ENCODE results near the gene TMEM144. TPM values are rescaled to one million over a fixed set of nuclear protein-coding genes. Genes with fewer than 3 reads are reported as not detected.
"Not testable (repeated sequence)": the region's sequence is repeated elsewhere in the genome, so short reads cannot be mapped to it uniquely, and the experiment has no call there.

Gene TMEM144
- total RNA-seq, 1 experiment from 2014 or later = 6.0 TPM

DNA sequence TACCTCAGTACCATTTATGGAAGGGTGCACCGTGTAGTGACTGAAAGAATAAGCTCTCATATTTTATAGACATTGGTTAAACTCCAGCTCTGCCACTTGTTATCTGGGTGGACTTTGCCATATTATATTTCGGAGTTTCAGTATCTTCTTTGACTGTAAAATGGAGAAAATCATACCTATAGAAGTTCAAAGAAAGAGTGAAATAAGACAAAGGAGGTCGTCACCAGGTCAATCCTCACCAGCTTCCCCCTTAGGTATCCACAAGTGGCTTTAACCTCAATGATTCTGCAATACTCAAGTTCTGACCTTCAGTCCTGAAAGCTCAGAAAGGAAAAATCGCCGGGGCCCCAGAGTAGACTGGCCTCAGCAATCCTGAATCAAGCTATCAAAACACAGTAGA, 64.3 kb downstream of the TMEM144 start:
- no peaks in the 10 kb centered on the region for H3K27me3 Mint-ChIP-seq (ENCODE audit: unreplicated experiment)
- intact Hi-C loops (cut with micrococcal nuclease; ENCODE audit: unreplicated experiment) = no loop called here
- TF ChIP-seq, protein P1, sequence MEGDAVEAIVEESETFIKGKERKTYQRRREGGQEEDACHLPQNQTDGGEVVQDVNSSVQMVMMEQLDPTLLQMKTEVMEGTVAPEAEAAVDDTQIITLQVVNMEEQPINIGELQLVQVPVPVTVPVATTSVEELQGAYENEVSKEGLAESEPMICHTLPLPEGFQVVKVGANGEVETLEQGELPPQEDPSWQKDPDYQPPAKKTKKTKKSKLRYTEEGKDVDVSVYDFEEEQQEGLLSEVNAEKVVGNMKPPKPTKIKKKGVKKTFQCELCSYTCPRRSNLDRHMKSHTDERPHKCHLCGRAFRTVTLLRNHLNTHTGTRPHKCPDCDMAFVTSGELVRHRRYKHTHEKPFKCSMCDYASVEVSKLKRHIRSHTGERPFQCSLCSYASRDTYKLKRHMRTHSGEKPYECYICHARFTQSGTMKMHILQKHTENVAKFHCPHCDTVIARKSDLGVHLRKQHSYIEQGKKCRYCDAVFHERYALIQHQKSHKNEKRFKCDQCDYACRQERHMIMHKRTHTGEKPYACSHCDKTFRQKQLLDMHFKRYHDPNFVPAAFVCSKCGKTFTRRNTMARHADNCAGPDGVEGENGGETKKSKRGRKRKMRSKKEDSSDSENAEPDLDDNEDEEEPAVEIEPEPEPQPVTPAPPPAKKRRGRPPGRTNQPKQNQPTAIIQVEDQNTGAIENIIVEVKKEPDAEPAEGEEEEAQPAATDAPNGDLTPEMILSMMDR (IDR thresholded peaks at IDR 0.05; ENCODE audit: unreplicated experiment) = no peak
- no peaks in the 10 kb centered on the region for H3K36me3 Mint-ChIP-seq (ENCODE audit: insufficient read depth, unreplicated experiment)
- CTCF ChIA-PET = no interaction called here
- H3K4me3 Mint-ChIP-seq (ENCODE audit: low read depth, unreplicated experiment) = no peak overlapping the region
- DNase-seq = no peak
- no TSS peak for BruUV-seq (replicated peaks)
- no peaks in the 10 kb centered on the region for H3K4me1 Mint-ChIP-seq (ENCODE audit: low read depth, unreplicated experiment)
- H3K27ac Mint-ChIP-seq (ENCODE audit: unreplicated experiment) = no peak overlapping the region
- H3K9me3 Mint-ChIP-seq (ENCODE audit: low read depth, unreplicated experiment) = no peaks in the 10 kb centered on the region

DNA sequence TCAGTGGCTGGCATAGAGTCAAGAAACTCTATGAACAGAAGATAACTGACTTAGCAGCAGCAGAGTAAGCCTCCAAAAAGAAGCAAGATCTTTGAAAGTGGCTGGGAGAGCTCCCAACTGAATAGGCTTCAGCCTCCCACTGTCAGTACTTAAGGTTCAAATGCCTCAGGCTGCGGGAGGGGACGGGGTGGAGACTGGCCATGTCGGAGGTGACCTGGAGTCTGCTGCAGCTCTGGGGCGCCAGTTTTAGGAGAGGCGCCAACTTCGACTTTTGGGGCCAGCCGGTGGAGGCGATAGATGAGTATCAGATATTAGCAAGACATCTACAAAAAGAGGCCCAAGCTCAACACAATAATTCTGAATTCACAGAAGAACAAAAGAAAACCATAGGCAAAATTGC, 67.3 kb downstream of the TMEM144 start:
- TF ChIP-seq, protein P1 (IDR thresholded peaks at IDR 0.05; ENCODE audit: unreplicated experiment) = no peak
- Mint-ChIP-seq H3K36me3 (ENCODE audit: insufficient read depth, unreplicated experiment) (no peaks in the 10 kb centered on the region), H3K27ac (ENCODE audit: unreplicated experiment) (no peak overlapping the region), H3K27me3 (ENCODE audit: unreplicated experiment) (no peaks in the 10 kb centered on the region), H3K4me3 (ENCODE audit: low read depth, unreplicated experiment) (no peak overlapping the region), H3K4me1 (ENCODE audit: low read depth, unreplicated experiment) (no peaks in the 10 kb centered on the region), H3K9me3 (ENCODE audit: low read depth, unreplicated experiment) (no peaks in the 10 kb centered on the region)
- intact Hi-C loops (cut with micrococcal nuclease; ENCODE audit: unreplicated experiment) = no loop called here
- BruUV-seq (replicated peaks) = no TSS peak
- DNase-seq = no peak
- CTCF ChIA-PET = no interaction called here

DNA sequence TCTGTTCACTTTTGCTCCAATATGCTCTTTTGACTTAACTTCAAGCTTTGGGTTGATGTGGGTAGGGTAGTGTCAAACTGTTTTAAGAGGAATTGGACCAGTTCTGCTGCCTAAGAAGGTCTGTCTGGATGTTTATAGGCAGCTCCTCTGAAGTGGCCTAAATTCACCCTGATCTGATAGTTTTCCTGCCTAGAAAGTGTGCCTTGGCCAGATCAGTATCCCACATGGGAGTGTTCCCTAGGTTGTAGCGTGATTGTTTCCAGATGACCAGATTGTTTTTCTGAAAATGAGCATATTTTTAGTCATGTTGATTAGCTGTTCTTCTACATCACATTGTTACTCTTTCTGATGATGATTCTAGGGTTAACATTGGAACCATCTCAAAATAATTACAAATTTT, 68.8 kb downstream of the TMEM144 start:
- H3K9me3 Mint-ChIP-seq (ENCODE audit: low read depth, unreplicated experiment); BruUV-seq (replicated peaks); H3K27ac Mint-ChIP-seq (ENCODE audit: unreplicated experiment); H3K4me1 Mint-ChIP-seq (ENCODE audit: low read depth, unreplicated experiment); CTCF ChIA-PET; H3K4me3 Mint-ChIP-seq (ENCODE audit: low read depth, unreplicated experiment); DNase-seq; intact Hi-C loops (cut with micrococcal nuclease; ENCODE audit: unreplicated experiment); H3K36me3 Mint-ChIP-seq (ENCODE audit: insufficient read depth, unreplicated experiment); H3K27me3 Mint-ChIP-seq (ENCODE audit: unreplicated experiment): not testable (repeated sequence)

DNA sequence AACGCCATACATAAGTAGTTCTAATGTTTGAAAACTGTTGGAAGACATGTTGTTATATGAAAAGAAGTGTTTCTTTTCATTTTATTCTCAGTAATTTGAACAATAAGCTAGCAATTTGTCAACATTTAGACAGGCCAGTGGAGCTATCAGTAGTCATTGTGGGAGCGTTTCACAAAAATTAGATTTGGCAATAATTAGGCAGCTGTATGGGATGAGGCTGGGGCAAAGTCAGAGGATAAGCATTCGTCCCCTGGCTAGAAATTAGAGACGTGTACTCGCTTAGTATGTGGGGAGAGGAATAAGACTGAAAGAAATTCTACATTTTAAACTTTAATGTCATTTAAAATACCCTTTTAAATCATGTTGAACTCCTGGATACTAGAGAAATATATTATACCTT, 70.6 kb downstream of the TMEM144 start:
- CTCF ChIA-PET = no interaction called here
- no peaks in the 10 kb centered on the region for H3K27me3 Mint-ChIP-seq (ENCODE audit: unreplicated experiment)

DNA sequence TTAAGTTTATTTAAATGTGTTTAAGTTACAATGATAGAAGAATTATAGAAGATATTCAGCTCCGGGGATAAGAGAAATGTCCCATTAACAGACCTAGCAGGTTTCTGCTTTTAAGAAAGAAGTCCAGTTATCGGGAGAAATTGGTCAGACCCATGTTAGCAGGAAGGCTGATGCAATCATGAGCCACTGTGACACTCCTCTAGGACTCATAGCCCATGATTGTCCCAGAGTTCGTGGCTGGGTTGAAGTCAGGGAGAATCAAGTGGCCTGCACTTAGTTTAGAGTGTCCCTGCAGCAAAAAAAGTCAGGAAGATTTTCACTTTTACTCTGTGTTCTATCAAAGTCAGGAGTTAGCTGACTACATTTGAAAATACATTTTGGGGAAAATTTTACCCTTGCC, 72.0 kb downstream of the TMEM144 start:
- TF ChIP-seq, protein P1 (IDR thresholded peaks at IDR 0.05; ENCODE audit: unreplicated experiment) = no peak
- Mint-ChIP-seq H3K9me3 (ENCODE audit: low read depth, unreplicated experiment) (no peaks in the 10 kb centered on the region), H3K27ac (ENCODE audit: unreplicated experiment) (peak overlapping the region; percentile 50), H3K36me3 (ENCODE audit: insufficient read depth, unreplicated experiment) (no peaks in the 10 kb centered on the region), H3K4me3 (ENCODE audit: low read depth, unreplicated experiment) (no peak overlapping the region), H3K27me3 (ENCODE audit: unreplicated experiment) (no peaks in the 10 kb centered on the region), H3K4me1 (ENCODE audit: low read depth, unreplicated experiment) (no peaks in the 10 kb centered on the region)
- intact Hi-C loops (cut with micrococcal nuclease; ENCODE audit: unreplicated experiment) = no loop called here
- no peak for DNase-seq
- BruUV-seq (replicated peaks) = no TSS peak
- CTCF ChIA-PET = no interaction called here

More for the DNA sequence above, 70.6 kb downstream of the TMEM144 start:
- H3K4me1 Mint-ChIP-seq (ENCODE audit: low read depth, unreplicated experiment) = no peaks in the 10 kb centered on the region
- TF ChIP-seq, protein P1 (IDR thresholded peaks at IDR 0.05; ENCODE audit: unreplicated experiment) = no peak
- no peak overlapping the region for H3K27ac Mint-ChIP-seq (ENCODE audit: unreplicated experiment)
- no peak for DNase-seq
- no peaks in the 10 kb centered on the region for H3K36me3 Mint-ChIP-seq (ENCODE audit: insufficient read depth, unreplicated experiment)
- H3K4me3 Mint-ChIP-seq (ENCODE audit: low read depth, unreplicated experiment) = no peak overlapping the region
- no peaks in the 10 kb centered on the region for H3K9me3 Mint-ChIP-seq (ENCODE audit: low read depth, unreplicated experiment)
- BruUV-seq (replicated peaks) = no TSS peak
- intact Hi-C loops (cut with micrococcal nuclease; ENCODE audit: unreplicated experiment) = no loop called here
